HUES6 (cell line): Measurements from ENCODE around the gene DOCK10.
A peak's percentile ranks its signal among the peaks of the same experiment; 100 is the strongest.
"Not testable (repeated sequence)": the region's sequence is repeated elsewhere in the genome, so short reads cannot be mapped to it uniquely, and the experiment has no call there.

Experiments used
- H3K27ac ChIP-seq: 2 replicates; pipeline ENCODE4 v1.7.0; 2013; ENCODE audit warnings: low read depth, mild to moderate bottlenecking, low read length, inconsistent platforms
- H3K27me3 ChIP-seq: 2 replicates; pipeline ENCODE4 v1.6.1; 2013; ENCODE audit warnings: low read length; ENCODE audit not compliant: control insufficient read depth, insufficient read depth
- H3K36me3 ChIP-seq: 2 replicates; pipeline ENCODE4 v1.6.1; 2013; ENCODE audit warnings: low read length; ENCODE audit not compliant: control insufficient read depth, insufficient read depth
- H3K4me1 ChIP-seq: 2 replicates; pipeline ENCODE4 v1.6.1; 2013; ENCODE audit warnings: low read length; ENCODE audit not compliant: control insufficient read depth, insufficient read depth
- H3K4me3 ChIP-seq: 2 replicates; pipeline ENCODE4 v1.5.1; 2013; ENCODE audit warnings: low read depth, low read length
- H3K9ac ChIP-seq: one replicate; pipeline ENCODE4 v1.6.1; 2013; ENCODE audit warnings: mild to moderate bottlenecking, low read length
- H3K9me3 ChIP-seq: 2 replicates; pipeline ENCODE4 v1.6.1; 2013; ENCODE audit warnings: low read depth, low read length; ENCODE audit not compliant: control insufficient read depth, insufficient read depth

Gene DOCK10

DNA sequence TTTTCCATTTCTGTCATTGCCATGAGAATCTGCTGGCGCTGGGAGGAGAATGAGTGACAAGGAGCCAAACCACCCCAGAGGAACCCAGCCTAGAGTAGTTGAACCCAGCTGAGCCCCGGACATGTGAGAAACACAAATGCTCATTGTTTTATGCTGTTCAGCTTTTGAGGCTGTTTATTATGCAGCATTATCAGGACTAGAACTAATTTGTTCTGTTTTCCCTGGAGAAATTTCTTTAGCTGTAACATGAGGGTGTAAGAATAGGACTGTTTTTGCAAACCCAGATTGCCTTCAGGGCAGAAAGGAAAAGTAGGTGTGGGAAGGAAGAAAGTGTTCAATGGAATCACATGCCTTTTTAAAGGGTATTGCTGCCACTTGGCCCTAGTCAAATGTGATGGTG, 28.5 kb upstream of the DOCK10 start:
- Histone ChIP-seq H3K9me3 (peaks cover 14% of the 10 kb centered on the region), H3K27me3 (no peaks in the 10 kb centered on the region), H3K4me1 (peaks cover 27% of the 10 kb centered on the region), H3K27ac (no peak overlapping the region), H3K36me3 (no peaks in the 10 kb centered on the region), H3K4me3 (no peak overlapping the region), H3K9ac (no peak overlapping the region)

DNA sequence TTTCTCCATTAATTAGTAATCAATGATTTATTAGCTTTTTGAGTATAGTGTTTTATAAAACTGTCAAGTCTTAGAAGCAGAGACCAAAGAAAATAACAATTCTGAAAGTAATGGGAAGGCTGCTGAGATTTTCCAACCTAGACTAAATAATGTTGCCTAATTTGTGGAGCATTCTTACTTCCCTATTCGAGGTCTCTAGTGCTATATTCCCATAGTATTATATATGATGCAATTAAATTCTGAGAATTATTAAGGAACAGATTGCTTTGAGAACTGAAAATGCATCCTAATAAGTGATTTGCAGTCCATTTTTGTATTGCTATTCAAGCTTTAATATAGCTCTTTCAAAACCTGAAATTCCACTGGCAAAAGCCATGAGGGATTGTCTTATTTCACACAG, 27.7 kb upstream of the DOCK10 start:
- Histone ChIP-seq H3K36me3 (no peaks in the 10 kb centered on the region), H3K27ac (no peak overlapping the region), H3K9ac (no peak overlapping the region), H3K4me3 (no peak overlapping the region), H3K4me1 (peaks cover 27% of the 10 kb centered on the region), H3K27me3 (no peaks in the 10 kb centered on the region), H3K9me3 (peaks cover 14% of the 10 kb centered on the region)

DNA sequence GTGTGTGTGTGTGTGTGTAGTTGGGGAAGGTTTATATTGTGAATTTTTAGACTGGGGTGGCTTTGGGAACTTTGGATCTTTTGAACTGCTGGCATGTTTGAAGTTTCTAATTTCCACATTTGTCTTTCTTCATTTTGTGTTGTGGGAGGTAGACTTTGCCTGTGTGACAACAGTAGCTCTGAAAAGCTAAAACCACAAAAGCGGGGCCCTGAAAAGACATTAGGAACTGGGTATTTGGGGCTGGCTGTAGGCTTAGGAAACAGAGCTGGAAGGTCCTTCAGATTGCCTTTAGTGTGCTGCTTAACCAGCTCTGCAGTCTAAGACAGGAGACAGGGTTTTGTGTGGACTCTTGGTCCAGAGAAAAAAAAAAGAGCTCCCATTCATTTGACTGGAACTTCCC, 27.2 kb upstream of the DOCK10 start:
- Histone ChIP-seq H3K9ac (no peak overlapping the region), H3K27me3 (no peaks in the 10 kb centered on the region), H3K4me3 (no peak overlapping the region), H3K4me1 (peaks cover 27% of the 10 kb centered on the region), H3K9me3 (peaks cover 14% of the 10 kb centered on the region), H3K36me3 (no peaks in the 10 kb centered on the region), H3K27ac (no peak overlapping the region)

DNA sequence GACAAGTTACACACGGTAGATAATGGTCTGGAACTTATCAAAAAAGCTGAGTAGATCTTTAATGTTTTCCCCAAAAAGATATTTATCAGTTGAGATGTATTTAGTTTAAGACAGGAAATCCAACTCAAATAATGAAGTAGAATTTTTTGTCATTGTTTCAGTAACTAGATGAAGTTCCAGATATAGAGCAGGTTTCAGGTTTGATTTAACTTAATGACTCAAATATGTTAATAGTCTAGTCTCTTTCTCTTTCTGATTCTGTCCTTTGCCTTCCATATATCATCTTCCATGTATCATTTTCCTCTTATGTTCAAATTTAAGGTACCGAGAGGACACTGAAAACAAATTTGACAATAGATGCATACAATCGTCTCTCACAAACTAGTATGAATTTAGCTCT, 23.6 kb upstream of the DOCK10 start:
- Histone ChIP-seq H3K4me3 (no peak overlapping the region), H3K27me3 (no peaks in the 10 kb centered on the region), H3K27ac (no peak overlapping the region), H3K36me3 (no peaks in the 10 kb centered on the region), H3K9ac (no peak overlapping the region), H3K4me1 (no peaks in the 10 kb centered on the region; the same call in 1 of the 2 replicates), H3K9me3 (peaks cover 14% of the 10 kb centered on the region)

DNA sequence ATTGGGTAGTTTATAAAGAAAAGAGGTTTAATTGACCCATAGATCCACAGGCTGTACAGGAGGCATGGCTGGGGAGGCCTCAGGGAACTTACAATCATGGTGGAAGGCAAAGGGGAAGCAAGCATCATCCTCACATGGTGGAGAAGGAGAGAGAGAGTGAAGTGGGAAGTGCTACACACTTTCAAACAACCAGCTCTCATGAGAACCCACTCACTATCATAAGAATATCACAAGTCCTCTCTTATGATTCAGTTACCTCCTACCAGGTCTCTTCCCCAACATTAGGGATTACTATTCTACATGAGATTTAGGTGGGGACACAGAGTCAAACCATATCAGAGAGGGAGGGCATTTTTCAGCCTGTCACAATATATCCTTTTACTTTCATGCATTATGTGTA, 22.7 kb upstream of the DOCK10 start:
- H3K4me3 ChIP-seq, result no peak overlapping the region
- no peaks in the 10 kb centered on the region for H3K36me3 ChIP-seq
- peaks cover 14% of the 10 kb centered on the region for H3K9me3 ChIP-seq
- no peak overlapping the region for H3K27ac ChIP-seq
- H3K9ac ChIP-seq, result no peak overlapping the region
- no peaks in the 10 kb centered on the region for H3K27me3 ChIP-seq
- H3K4me1 ChIP-seq, result no peaks in the 10 kb centered on the region

DNA sequence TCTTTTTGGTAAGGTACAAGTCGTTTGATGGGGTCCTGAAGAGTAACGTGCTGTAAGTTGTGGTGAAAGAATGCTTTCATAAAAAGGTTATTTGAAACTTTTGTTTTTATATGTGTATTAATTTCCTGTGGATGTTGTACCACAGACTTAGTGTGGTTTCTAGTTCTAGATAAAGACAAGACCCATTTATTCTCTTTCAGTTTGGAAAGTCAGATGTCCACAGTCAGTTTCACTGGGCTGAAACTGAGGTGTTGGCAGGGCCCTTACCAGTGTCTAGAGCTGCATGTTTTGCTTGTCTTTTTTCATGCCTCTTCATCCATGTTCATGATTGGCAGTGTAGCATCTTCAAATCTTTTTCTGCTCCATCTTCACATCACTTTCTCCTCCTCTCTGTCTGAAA, 22.1 kb upstream of the DOCK10 start:
- no peak overlapping the region for H3K27ac ChIP-seq
- no peaks in the 10 kb centered on the region for H3K4me1 ChIP-seq
- H3K4me3 ChIP-seq, result no peak overlapping the region
- no peak overlapping the region for H3K9ac ChIP-seq
- no peaks in the 10 kb centered on the region for H3K27me3 ChIP-seq
- no peaks in the 10 kb centered on the region for H3K36me3 ChIP-seq
- peaks cover 14% of the 10 kb centered on the region for H3K9me3 ChIP-seq

DNA sequence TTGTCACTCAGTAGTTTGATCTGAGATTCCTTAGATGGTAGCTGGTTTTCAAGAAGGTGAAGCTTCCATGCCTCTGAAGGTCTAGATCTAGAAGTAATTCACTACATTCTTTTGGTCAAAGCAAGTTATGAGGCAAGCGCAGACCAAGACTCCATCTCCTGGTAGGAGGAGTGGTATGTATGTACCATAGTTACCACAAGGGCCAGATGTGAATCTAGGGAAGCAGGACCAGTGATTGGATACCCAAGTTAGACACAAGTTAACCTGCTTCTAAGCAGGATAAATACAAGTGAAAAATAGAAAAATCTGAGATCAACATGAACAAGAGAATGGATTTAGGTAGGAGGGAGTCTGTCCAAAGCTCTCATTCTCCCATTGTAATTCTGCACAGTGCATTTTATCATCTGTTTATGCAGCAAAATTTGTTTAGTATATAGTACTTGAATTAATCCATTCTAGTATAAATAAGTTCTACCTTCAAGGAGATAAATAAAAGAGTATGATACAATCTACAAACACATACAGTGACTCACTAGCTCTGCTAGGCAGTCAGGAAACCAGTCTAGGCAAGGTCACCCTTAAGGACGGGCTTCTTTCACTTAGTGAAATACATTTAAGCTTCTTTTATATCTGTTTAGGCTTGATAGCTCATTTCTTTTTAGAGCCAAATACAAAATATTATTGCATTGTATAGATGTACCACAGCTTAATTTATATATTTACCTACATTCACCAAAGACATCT, 14.2 kb upstream of the DOCK10 start:
- Histone ChIP-seq H3K4me1 (no peaks in the 10 kb centered on the region), H3K4me3 (no peak overlapping the region), H3K9ac (no peak overlapping the region)

DNA sequence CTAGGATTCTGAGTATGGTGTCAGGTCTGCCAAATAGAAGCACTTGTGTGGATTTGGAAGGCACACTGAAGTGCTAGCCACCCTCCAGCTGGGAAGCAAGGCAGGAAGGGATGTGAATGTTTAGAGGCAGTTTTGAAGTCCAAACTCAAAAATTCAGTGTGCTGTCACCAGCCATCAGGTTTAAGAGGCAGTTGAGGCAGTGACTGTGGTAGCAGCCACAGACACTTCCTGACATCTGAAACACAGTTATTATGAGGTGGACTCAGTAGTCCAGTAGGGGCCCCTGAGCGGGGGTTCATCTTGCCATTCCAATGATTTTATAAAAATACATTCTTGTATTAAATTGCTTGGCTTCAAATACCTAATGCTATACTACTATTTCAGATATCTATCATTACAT, 13.4 kb upstream of the DOCK10 start:
- Histone ChIP-seq H3K27ac (no peak overlapping the region), H3K27me3 (no peaks in the 10 kb centered on the region), H3K4me3 (no peak overlapping the region), H3K9me3 (no peaks in the 10 kb centered on the region), H3K4me1 (no peaks in the 10 kb centered on the region), H3K36me3 (no peaks in the 10 kb centered on the region), H3K9ac (no peak overlapping the region)

More for the DNA sequence above, 14.2 kb upstream of the DOCK10 start:
- Histone ChIP-seq H3K27me3 (no peaks in the 10 kb centered on the region), H3K9me3 (no peaks in the 10 kb centered on the region), H3K27ac (no peak overlapping the region), H3K36me3 (no peaks in the 10 kb centered on the region)

DNA sequence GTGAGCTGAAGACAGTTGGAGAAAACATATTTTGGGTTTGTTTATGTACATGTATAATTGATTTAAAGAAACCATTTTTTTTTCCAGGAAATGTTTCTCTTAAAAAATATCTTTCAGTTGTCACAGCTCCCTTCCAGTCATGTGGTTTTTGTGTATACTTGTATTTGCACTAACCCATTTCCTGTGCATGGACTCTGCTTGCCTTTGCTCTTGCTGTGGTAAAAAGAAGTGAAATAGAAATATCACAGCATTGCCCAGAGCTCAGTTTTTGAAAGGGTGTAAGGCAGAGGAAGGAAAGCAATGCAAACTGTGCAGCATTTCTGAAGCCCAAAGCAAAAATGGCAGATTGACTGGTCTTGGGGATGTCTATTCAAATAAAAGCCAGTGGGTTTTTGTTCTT, 10.4 kb upstream of the DOCK10 start:
- H3K4me1 ChIP-seq, result no peaks in the 10 kb centered on the region
- no peak overlapping the region for H3K9ac ChIP-seq
- no peak overlapping the region for H3K27ac ChIP-seq
- H3K27me3 ChIP-seq, result no peaks in the 10 kb centered on the region
- no peaks in the 10 kb centered on the region for H3K36me3 ChIP-seq
- H3K9me3 ChIP-seq, result no peaks in the 10 kb centered on the region
- H3K4me3 ChIP-seq, result no peak overlapping the region

DNA sequence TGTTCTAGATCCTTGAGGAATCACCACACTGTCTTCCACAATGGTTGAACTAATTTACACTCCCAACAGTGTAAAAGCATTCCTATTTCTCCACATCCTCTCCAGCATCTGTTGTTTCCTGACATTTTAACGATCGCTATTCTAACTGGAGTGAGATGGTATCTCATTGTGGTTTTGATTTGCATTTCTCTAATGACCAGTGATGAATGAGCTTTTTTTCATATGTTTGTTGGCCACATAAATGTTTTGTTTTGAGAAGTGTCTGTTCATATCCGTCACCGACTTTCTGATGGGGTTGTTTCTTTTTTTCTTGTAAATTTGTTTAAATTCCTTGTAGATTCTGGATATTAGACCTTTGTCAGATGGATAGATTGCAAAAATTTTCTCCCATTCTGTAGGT, 5.2 kb upstream of the DOCK10 start:
- not testable (repeated sequence) for H3K4me3 ChIP-seq, H3K9me3 ChIP-seq, H3K4me1 ChIP-seq, H3K9ac ChIP-seq, H3K36me3 ChIP-seq, H3K27ac ChIP-seq
- peaks cover 41% of the 10 kb centered on the region for H3K27me3 ChIP-seq

DNA sequence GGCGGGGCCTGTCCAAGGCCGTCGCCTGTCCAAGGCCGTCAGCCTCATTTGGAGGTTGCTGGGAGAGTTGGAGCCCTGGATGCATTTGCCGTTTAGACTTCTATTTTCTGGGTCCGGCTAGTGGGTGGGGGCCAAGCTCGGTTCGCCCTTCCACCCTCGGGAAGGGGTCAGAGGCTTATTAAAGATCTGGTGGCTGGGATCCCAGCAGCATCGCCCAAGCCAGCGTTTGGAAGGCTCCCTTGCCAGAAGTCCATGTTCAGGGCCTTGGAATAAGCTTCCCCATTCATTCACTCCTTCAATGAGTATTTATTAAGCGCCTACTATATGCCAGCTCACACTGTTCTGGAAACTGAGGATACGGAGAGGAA, 516 bp upstream of the DOCK10 start:
- peak overlapping the region; percentile 75 for H3K4me3 ChIP-seq
- peaks cover 3% of the 10 kb centered on the region; the same call in 1 of the 2 replicates for H3K4me1 ChIP-seq
- peaks cover 77% of the 10 kb centered on the region for H3K27me3 ChIP-seq

More for the DNA sequence above, 516 bp upstream of the DOCK10 start:
- H3K27ac ChIP-seq, result no peak overlapping the region
- no peak overlapping the region for H3K9ac ChIP-seq
- H3K36me3 ChIP-seq, result no peaks in the 10 kb centered on the region
- H3K9me3 ChIP-seq, result no peaks in the 10 kb centered on the region
